Osteoblast (primary cell): Measurements from ENCODE around the gene HELZ2. TPM values are rescaled to one million over a fixed set of nuclear protein-coding genes. Genes with fewer than 3 reads are reported as not detected.
"Not testable (repeated sequence)": the region's sequence is repeated elsewhere in the genome, so short reads cannot be mapped to it uniquely, and the experiment has no call there.

Experiments
- DNase-seq: peaks from one replicate; pipeline ENCODE4 v3.0.0; 2011; ENCODE audit warnings: low spot score, mixed read lengths; ENCODE audit not compliant: insufficient read length; ENCODE audit errors: missing footprints
- H2AFZ ChIP-seq: 2 replicates; pipeline ENCODE4 v1.6.0; 2011; ENCODE audit warnings: mild to moderate bottlenecking, low read length
- H3K27ac ChIP-seq: 2 replicates; pipeline ENCODE4 v1.5.1; 2011; ENCODE audit warnings: mild to moderate bottlenecking, low read depth, low read length, moderate library complexity
- H3K27me3 ChIP-seq: 2 replicates; pipeline ENCODE4 v1.6.0; 2012; ENCODE audit warnings: mild to moderate bottlenecking, control low read depth, inconsistent platforms, low read length, moderate library complexity; ENCODE audit not compliant: insufficient read depth
- H3K36me3 ChIP-seq: 2 replicates; pipeline ENCODE4 v1.5.1; 2011; ENCODE audit warnings: mild to moderate bottlenecking, low read length, control low read depth, moderate library complexity; ENCODE audit not compliant: insufficient read depth
- H3K4me1 ChIP-seq: 2 replicates; pipeline ENCODE4 v1.5.1; 2011; ENCODE audit warnings: mild to moderate bottlenecking, low read length, control low read depth, moderate library complexity; ENCODE audit not compliant: insufficient read depth
- H3K4me2 ChIP-seq: 2 replicates; pipeline ENCODE4 v1.6.0; 2011; ENCODE audit warnings: mild to moderate bottlenecking, low read length; ENCODE audit not compliant: insufficient read depth
- H3K4me3 ChIP-seq: fragments of 200-600 bp; sonication (generic); 3 replicates; pipeline ENCODE4 v1.5.1; 2012; ENCODE audit warnings: mild to moderate bottlenecking, low read length, inconsistent platforms; ENCODE audit not compliant: insufficient read depth
- H3K79me2 ChIP-seq: 2 replicates; pipeline ENCODE4 v1.6.0; 2012; ENCODE audit warnings: mild to moderate bottlenecking, low read length, control low read depth, inconsistent platforms; ENCODE audit not compliant: insufficient read depth
- H3K9me3 ChIP-seq: 2 replicates; pipeline ENCODE4 v1.5.1; 2011; ENCODE audit warnings: low read depth, low read length, control low read depth
- H4K20me1 ChIP-seq: 2 replicates; pipeline ENCODE4 v1.6.0; 2012; ENCODE audit warnings: mild to moderate bottlenecking, low read length, control low read depth; ENCODE audit not compliant: insufficient read depth
- CTCF ChIP-seq: IDR thresholded peaks from 2 replicates; pipeline ENCODE4 v1.5.1; 2011; ENCODE audit warnings: mild to moderate bottlenecking, low read depth, low read length, moderate library complexity; ENCODE audit errors: extremely low read depth
- total RNA-seq: library from RNA; depleted of rRNA; stranded (reverse); fragments of >200 nt; gene quantifications from 2 replicates; pipeline ENCODE4 v1.2.3, GENCODE V29; 2012

HELZ2 gene
- total RNA-seq, 1 donor, result 27.5 TPM

GRCh38 chr20:63572071-63572787 lies 1.8 kb downstream of the HELZ2 start:
- Histone ChIP-seq H3K27ac (no peak overlapping the region), H3K4me3 (no peak overlapping the region), H3K27me3 (no peaks in the 10 kb centered on the region), H4K20me1 (no peaks in the 10 kb centered on the region), H3K4me1 (peaks cover 20% of the 10 kb centered on the region), H2AFZ (no peak overlapping the region), H3K79me2 (peaks cover 6% of the 10 kb centered on the region), H3K4me2 (no peak overlapping the region), H3K9me3 (no peaks in the 10 kb centered on the region), H3K36me3 (no peaks in the 10 kb centered on the region)
- no peak for DNase-seq
- TF ChIP-seq CTCF, result no peak

GRCh38 chr20:63571087-63571478 lies 3.0 kb downstream of the HELZ2 start:
- not testable (repeated sequence) for H2AFZ ChIP-seq, H3K79me2 ChIP-seq, H3K9me3 ChIP-seq, DNase-seq, H3K4me2 ChIP-seq, H3K27ac ChIP-seq, H3K4me3 ChIP-seq, H3K36me3 ChIP-seq, H3K27me3 ChIP-seq, H4K20me1 ChIP-seq
- H3K4me1 ChIP-seq, result peaks cover 20% of the 10 kb centered on the region

DNA sequence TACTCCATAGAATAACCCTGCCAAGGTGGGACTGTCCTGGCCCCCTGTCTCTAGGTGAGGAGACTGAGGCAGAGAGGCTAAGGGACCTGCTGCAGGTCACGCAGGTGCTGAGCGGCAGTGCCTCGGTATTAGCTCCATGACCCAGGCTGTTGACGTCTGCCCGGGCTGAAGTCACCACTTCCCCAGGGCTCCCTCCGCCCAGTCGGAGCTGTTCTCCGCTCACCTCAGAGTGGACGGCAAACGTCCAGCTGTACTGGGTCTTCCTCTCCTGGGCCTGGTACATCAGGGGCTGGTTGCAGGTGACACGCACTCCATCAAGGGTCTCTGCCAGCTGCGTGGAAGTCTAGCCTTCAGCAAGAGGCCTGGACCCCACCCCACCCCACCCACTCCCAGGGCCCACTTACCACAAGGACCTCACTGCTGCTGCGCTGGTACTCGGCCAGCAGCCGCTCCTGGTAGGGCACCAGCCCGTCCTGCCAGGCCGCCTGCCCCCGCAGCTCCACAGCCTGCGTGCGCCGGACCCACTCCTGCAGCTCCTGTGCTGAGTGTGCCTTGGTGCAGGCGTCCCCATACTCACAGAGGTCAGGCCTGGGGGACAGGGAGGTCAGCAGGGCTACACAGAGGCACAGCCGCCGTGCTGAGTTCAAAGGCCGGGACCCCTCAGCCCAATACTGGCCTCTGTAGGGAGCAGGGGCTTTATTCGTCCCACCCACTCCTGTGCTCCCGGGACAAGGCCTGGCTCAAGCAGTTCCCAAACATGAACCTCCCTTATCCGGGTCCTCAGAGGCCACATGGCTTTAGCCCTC lies 3.6 kb downstream of the HELZ2 start:
- no peak overlapping the region for H3K4me2 ChIP-seq
- peaks cover 6% of the 10 kb centered on the region for H3K79me2 ChIP-seq
- no peak for TF ChIP-seq CTCF
- no peaks in the 10 kb centered on the region for H3K27me3 ChIP-seq
- no peak for DNase-seq
- no peak overlapping the region for H3K27ac ChIP-seq
- H4K20me1 ChIP-seq, result no peaks in the 10 kb centered on the region
- H3K4me3 ChIP-seq, result no peak overlapping the region
- H3K9me3 ChIP-seq, result no peaks in the 10 kb centered on the region
- H2AFZ ChIP-seq, result no peak overlapping the region
- H3K36me3 ChIP-seq, result no peaks in the 10 kb centered on the region
- H3K4me1 ChIP-seq, result peaks cover 16% of the 10 kb centered on the region

GRCh38 chr20:63568986-63569949 lies 4.8 kb downstream of the HELZ2 start:
- no peaks in the 10 kb centered on the region for H4K20me1 ChIP-seq
- no peaks in the 10 kb centered on the region for H3K9me3 ChIP-seq
- no peaks in the 10 kb centered on the region for H3K36me3 ChIP-seq
- H3K79me2 ChIP-seq, result peaks cover 6% of the 10 kb centered on the region
- H3K27me3 ChIP-seq, result no peaks in the 10 kb centered on the region
- H3K4me2 ChIP-seq, result no peak overlapping the region
- no peak overlapping the region for H2AFZ ChIP-seq
- no peak overlapping the region for H3K4me3 ChIP-seq
- H3K4me1 ChIP-seq, result peaks cover 6% of the 10 kb centered on the region
- H3K27ac ChIP-seq, result no peak overlapping the region
- TF ChIP-seq CTCF, result no peak
- no peak for DNase-seq
